HG02852 (cell line): ENCODE measurements around the gene CFAP161.

Experiments
- ATAC-seq: cut with Tn5 transposase; IDR thresholded peaks from one replicate; pipeline ENCODE4 v1.9.1; 2021; ENCODE audit warnings: mild to moderate bottlenecking, moderate library complexity; ENCODE audit not compliant: unreplicated experiment

The CFAP161 gene

GRCh38 chr15:81182031-81182755, 48.1 kb downstream of the CFAP161 start:
- ATAC-seq: no peak

- no peak for ATAC-seq
Measured at GRCh38 chr15:81182756-81183438, 48.8 kb downstream of the CFAP161 start.

- ATAC-seq: no peak
Measured at GRCh38 chr15:81183439-81183775, 49.3 kb downstream of the CFAP161 start.

- no peak for ATAC-seq
Measured at GRCh38 chr15:81184188-81184587, 50.1 kb downstream of the CFAP161 start.

- ATAC-seq: no peak
Measured at GRCh38 chr15:81185631-81186295, 51.7 kb downstream of the CFAP161 start.

GRCh38 chr15:81188354-81188753, 54.3 kb downstream of the CFAP161 start:
- ATAC-seq: no peak

- ATAC-seq: no peak
Measured at GRCh38 chr15:81189583-81190283, 55.7 kb downstream of the CFAP161 start.

GRCh38 chr15:81190922-81191507, 56.9 kb downstream of the CFAP161 start:
- ATAC-seq: no peak

GRCh38 chr15:81191701-81192100, 57.6 kb downstream of the CFAP161 start:
- no peak for ATAC-seq

- ATAC-seq: no peak
Measured at GRCh38 chr15:81194723-81195122, 60.7 kb downstream of the CFAP161 start.

GRCh38 chr15:81195339-81195864, 61.3 kb downstream of the CFAP161 start:
- no peak for ATAC-seq

- no peak for ATAC-seq
Measured at GRCh38 chr15:81196576-81197254, 62.6 kb downstream of the CFAP161 start, which contains the start of gene IL16. Gene IL16, plus strand, starts transcription at chr15:81196879. Its CDS starts 28,521 bp downstream, at chr15:81225400.

- no peak for ATAC-seq
Measured at GRCh38 chr15:81197255-81197630, 63.2 kb downstream of the CFAP161 start.

GRCh38 chr15:81197688-81198281, 63.7 kb downstream of the CFAP161 start:
- ATAC-seq: no peak
